ENCODE results near the gene PLEKHA6. TPM values are rescaled to one million over a fixed set of nuclear protein-coding genes. Genes with fewer than 3 reads are reported as not detected.
"Not testable (repeated sequence)": the region's sequence is repeated elsewhere in the genome, so short reads cannot be mapped to it uniquely, and the experiment has no call there.

The PLEKHA6 gene
- total RNA-seq, 1 donor from 2014 or later, result 15.4 TPM

DNA sequence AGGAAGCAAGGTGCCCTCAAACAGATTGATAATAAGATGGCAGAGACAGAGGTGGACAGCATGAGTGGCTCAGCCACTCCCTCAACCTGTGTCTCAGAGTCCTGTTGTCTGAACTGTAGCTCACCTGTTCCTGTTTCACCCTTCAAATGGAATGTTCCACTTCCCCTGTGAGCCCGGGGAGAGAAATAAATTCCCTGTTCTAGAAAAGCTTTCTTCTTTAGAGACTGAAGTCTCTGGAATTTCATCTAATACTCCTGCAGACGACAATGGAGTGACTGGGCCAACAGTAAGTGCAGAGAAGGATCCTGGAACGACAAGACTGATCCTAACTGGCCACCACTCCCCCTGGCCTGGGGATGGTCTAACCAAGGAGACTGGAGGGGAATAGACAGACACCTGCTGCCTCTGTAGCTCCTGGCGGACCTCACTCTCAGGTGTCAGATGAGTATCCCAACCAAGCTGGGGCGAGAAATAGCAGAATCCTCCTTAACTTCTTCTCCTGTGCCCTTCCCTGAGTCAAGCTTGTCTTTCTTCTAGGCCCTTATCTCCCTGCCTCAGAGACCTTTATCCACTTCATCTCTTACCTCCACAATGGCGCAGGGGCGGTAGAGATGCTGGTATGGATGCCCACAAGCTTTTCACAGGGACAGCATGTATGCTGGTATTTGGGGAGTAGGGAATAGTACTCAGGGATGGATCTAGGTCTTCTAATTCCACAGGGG, 45.4 kb downstream of the PLEKHA6 start:
- DNase-seq (ENCODE audit: low read depth), result no peak

DNA sequence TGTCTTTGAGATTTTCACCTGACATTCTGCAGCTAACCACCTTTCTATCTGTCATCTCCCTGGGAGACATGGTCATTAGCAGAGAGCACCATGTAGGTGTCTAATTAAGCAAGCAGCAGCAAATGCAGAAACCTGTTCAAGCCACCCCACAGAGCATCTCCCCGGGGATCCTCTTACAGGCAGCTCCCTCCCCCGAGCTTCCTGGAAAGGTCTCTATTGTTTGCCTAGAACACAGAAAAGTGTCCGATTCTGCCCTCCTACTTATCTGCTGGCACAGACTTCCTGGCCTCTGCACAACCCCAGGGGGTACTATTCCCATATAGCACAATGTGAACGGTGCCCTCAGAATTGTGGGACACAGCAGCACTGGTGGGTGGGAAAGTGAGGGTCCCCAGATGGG, 46.1 kb downstream of the PLEKHA6 start:
- no peak for DNase-seq (ENCODE audit: low read depth)
- H3K36me3 ChIP-seq (ENCODE audit: control insufficient read depth, insufficient read depth, low read length), result no peaks in the 10 kb centered on the region
- H3K27me3 ChIP-seq (ENCODE audit: control insufficient read depth, insufficient read depth, low read length), result no peaks in the 10 kb centered on the region
- H3K4me3 ChIP-seq (ENCODE audit: low read depth, low read length), result no peak overlapping the region
- TF ChIP-seq, protein P1, sequence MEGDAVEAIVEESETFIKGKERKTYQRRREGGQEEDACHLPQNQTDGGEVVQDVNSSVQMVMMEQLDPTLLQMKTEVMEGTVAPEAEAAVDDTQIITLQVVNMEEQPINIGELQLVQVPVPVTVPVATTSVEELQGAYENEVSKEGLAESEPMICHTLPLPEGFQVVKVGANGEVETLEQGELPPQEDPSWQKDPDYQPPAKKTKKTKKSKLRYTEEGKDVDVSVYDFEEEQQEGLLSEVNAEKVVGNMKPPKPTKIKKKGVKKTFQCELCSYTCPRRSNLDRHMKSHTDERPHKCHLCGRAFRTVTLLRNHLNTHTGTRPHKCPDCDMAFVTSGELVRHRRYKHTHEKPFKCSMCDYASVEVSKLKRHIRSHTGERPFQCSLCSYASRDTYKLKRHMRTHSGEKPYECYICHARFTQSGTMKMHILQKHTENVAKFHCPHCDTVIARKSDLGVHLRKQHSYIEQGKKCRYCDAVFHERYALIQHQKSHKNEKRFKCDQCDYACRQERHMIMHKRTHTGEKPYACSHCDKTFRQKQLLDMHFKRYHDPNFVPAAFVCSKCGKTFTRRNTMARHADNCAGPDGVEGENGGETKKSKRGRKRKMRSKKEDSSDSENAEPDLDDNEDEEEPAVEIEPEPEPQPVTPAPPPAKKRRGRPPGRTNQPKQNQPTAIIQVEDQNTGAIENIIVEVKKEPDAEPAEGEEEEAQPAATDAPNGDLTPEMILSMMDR (IDR thresholded peaks at IDR 0.05; ENCODE audit: insufficient read depth, low read length, poor library complexity, severe bottlenecking), result no peak

More for the DNA sequence above, 45.4 kb downstream of the PLEKHA6 start:
- no peaks in the 10 kb centered on the region for H3K36me3 ChIP-seq (ENCODE audit: control insufficient read depth, insufficient read depth, low read length)
- TF ChIP-seq, protein P1 (IDR thresholded peaks at IDR 0.05; ENCODE audit: insufficient read depth, low read length, poor library complexity, severe bottlenecking), result no peak
- H3K4me3 ChIP-seq (ENCODE audit: low read depth, low read length), result no peak overlapping the region
- no peaks in the 10 kb centered on the region for H3K27me3 ChIP-seq (ENCODE audit: control insufficient read depth, insufficient read depth, low read length)

GRCh38 chr1:204310970-204311369, 48.8 kb downstream of the PLEKHA6 start:
- not testable (repeated sequence) for DNase-seq (ENCODE audit: low read depth); H3K36me3 ChIP-seq (ENCODE audit: control insufficient read depth, insufficient read depth, low read length); H3K27me3 ChIP-seq (ENCODE audit: control insufficient read depth, insufficient read depth, low read length); H3K4me3 ChIP-seq (ENCODE audit: low read depth, low read length)

DNA sequence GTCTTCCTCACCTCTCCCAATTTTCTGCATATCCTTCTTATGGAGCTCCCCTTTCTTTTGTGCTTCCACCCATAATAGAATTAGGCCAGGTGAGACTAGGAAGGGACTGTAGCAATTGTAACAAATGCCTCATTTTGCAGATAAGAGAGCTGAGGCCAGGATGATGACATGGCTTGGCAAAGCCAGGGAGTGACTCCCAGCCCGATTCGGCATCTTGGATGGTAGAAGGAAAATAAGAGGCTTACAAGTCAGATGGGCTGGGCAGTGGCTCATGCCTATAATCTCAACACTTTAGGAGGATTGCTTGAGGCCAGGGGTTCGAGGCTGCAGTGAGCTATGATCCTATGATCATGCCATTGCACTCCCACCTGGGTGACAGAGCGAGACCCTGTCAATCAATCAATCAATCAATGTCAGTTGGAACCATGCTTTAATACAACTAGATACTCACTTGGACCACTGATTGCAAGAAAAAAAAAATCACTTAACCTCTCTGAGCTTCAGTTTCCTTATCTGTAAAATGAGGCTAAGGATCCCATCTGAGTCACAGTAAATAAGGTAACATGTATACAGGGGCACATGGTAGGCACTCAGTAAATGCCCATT, 51.6 kb downstream of the PLEKHA6 start:
- Histone ChIP-seq H3K4me3 (ENCODE audit: low read depth, low read length) (no peak overlapping the region), H3K36me3 (ENCODE audit: control insufficient read depth, insufficient read depth, low read length) (no peaks in the 10 kb centered on the region), H3K27me3 (ENCODE audit: control insufficient read depth, insufficient read depth, low read length) (peaks cover 3% of the 10 kb centered on the region)
- TF ChIP-seq, protein P1 (IDR thresholded peaks at IDR 0.05; ENCODE audit: insufficient read depth, low read length, poor library complexity, severe bottlenecking), result no peak
- DNase-seq (ENCODE audit: low read depth), result no peak

- DNase-seq (ENCODE audit: low read depth), result no peak
- Histone ChIP-seq H3K4me3 (ENCODE audit: low read depth, low read length) (no peak overlapping the region), H3K27me3 (ENCODE audit: control insufficient read depth, insufficient read depth, low read length) (peaks cover 3% of the 10 kb centered on the region), H3K36me3 (ENCODE audit: control insufficient read depth, insufficient read depth, low read length) (no peaks in the 10 kb centered on the region)
- TF ChIP-seq, protein P1 (IDR thresholded peaks at IDR 0.05; ENCODE audit: insufficient read depth, low read length, poor library complexity, severe bottlenecking), result peak; percentile 25
Observed at GRCh38 chr1:204307334-204307883, 52.3 kb downstream of the PLEKHA6 start.

GRCh38 chr1:204306076-204306475, 53.7 kb downstream of the PLEKHA6 start:
- H3K27me3 ChIP-seq (ENCODE audit: control insufficient read depth, insufficient read depth, low read length), result peaks cover 3% of the 10 kb centered on the region
- DNase-seq (ENCODE audit: low read depth), result no peak
- TF ChIP-seq, protein P1 (IDR thresholded peaks at IDR 0.05; ENCODE audit: insufficient read depth, low read length, poor library complexity, severe bottlenecking), result no peak
- no peaks in the 10 kb centered on the region for H3K36me3 ChIP-seq (ENCODE audit: control insufficient read depth, insufficient read depth, low read length)
- H3K4me3 ChIP-seq (ENCODE audit: low read depth, low read length), result no peak overlapping the region

Data from kidney epithelial cell (primary cell).